HEK293 (cell line): ENCODE data around the gene LAMA2.

Source experiments
- KLF16 ChIP-seq: fragments of 450-650 bp; formaldehyde crosslinking; IDR thresholded peaks from 2 replicates; pipeline ENCODE4 v1.5.1; 2017; ENCODE audit warnings: missing biosample characterization, missing genetic modification characterization
- ZNF248 ChIP-seq: fragments of 450-650 bp; formaldehyde crosslinking; IDR thresholded peaks from 2 replicates; pipeline ENCODE4 v1.5.1; 2017; ENCODE audit warnings: missing biosample characterization, missing genetic modification characterization
- ZNF350 ChIP-seq: fragments of 450-650 bp; formaldehyde crosslinking; IDR thresholded peaks from 2 replicates; pipeline ENCODE4 v1.5.0; 2017; ENCODE audit warnings: missing biosample characterization, mild to moderate bottlenecking, missing genetic modification characterization

- no peak for TF ChIP-seq ZNF248 (tag by site-specific recombination)
- no peak for TF ChIP-seq KLF16 (tag by site-specific recombination)
- no peak for TF ChIP-seq ZNF350 (tag by site-specific recombination)
These were observed 305.4 kb downstream of the LAMA2 start for GRCh38 chr6:129188306-129188705.
